IMR-90 (cell line): ENCODE measurements around the gene SLC44A1. TPM values are rescaled to one million over a fixed set of nuclear protein-coding genes. Genes with fewer than 3 reads are reported as not detected.

Experiments
- ATAC-seq: fragments of 200-7000 bp; cut with Tn5 transposase; 2 replicates; pipeline ENCODE4 v1.9.1; 2020; ENCODE audit warnings: low read depth, mild to moderate bottlenecking, moderate library complexity
- BruUV-seq: library from RNA; stranded (reverse); fragments of 400-500 nt; replicated peaks from 2 replicates; lab custom pipeline; 2021; lab: Mats Ljungman, UMichigan
- CTCF ChIA-PET: fragments of 300-600 bp; formaldehyde crosslinking; extraction: SDS; loops from one replicate; lab custom pipeline; 2021; ENCODE audit warnings: antibody characterized with exemption; lab: Yijun Ruan, JAX
- POLR2A ChIA-PET: fragments of 300-600 bp; sonication (Branson Sonifier 250); formaldehyde crosslinking; loops from one replicate; lab custom pipeline; 2022; ENCODE audit warnings: antibody characterized with exemption; ENCODE audit not compliant: unreplicated experiment; lab: Charles Lee
- DNase-seq: peaks from one replicate; pipeline ENCODE4 v3.0.0; 2013
- H2AFZ ChIP-seq: replicated peaks from 2 replicates; pipeline ENCODE3; 2013; ENCODE audit warnings: low read length, mild to moderate bottlenecking; ENCODE audit not compliant: poor library complexity
- H2AK5ac ChIP-seq: 2 replicates; pipeline ENCODE4 v1.6.1; 2013; ENCODE audit warnings: low read depth, low read length, inconsistent platforms
- H2AK9ac ChIP-seq: replicated peaks from 2 replicates; pipeline ENCODE3; 2013; ENCODE audit warnings: mild to moderate bottlenecking, low read depth, low read length, moderate library complexity; ENCODE audit not compliant: poor library complexity
- H2BK120ac ChIP-seq: 2 replicates; pipeline ENCODE4 v1.6.1; 2013; ENCODE audit warnings: low read depth, low read length, inconsistent platforms
- H2BK15ac ChIP-seq: 3 replicates; pipeline ENCODE4 v1.6.1; 2013; ENCODE audit warnings: low read depth, low read length, inconsistent platforms
- H2BK20ac ChIP-seq: 2 replicates; pipeline ENCODE4 v1.6.1; 2013; ENCODE audit warnings: low read depth, mild to moderate bottlenecking, inconsistent platforms, low read length, moderate library complexity
- H2BK5ac ChIP-seq: 2 replicates; pipeline ENCODE4 v1.6.1; 2013; ENCODE audit warnings: mild to moderate bottlenecking, low read depth, low read length, inconsistent platforms; ENCODE audit not compliant: poor library complexity, severe bottlenecking
- H3K14ac ChIP-seq: replicated peaks from 2 replicates; pipeline ENCODE4 v1.6.1; 2013; ENCODE audit warnings: low read depth, low read length, inconsistent platforms
- H3K18ac ChIP-seq: 2 replicates; pipeline ENCODE4 v1.6.1; 2013; ENCODE audit warnings: low read depth, low read length, control low read depth
- H3K23ac ChIP-seq: 2 replicates; pipeline ENCODE4 v1.6.1; 2013; ENCODE audit warnings: low read depth, low read length, inconsistent platforms
- H3K27ac ChIP-seq: 2 replicates; pipeline ENCODE4 v1.5.1; 2013; ENCODE audit warnings: mild to moderate bottlenecking, control low read depth, low read length; ENCODE audit not compliant: insufficient read depth
- H3K27me3 ChIP-seq: 2 replicates; pipeline ENCODE4 v1.6.1; 2013; ENCODE audit warnings: low read length; ENCODE audit not compliant: control insufficient read depth, insufficient read depth
- H3K36me3 ChIP-seq: 2 replicates; pipeline ENCODE4 v1.6.1; 2013; ENCODE audit warnings: low read length, mixed read lengths; ENCODE audit not compliant: control insufficient read depth, insufficient read depth
- H3K4ac ChIP-seq: 2 replicates; pipeline ENCODE4 v1.6.1; 2013; ENCODE audit warnings: low read depth, low read length, inconsistent platforms
- H3K4me1 ChIP-seq: 2 replicates; pipeline ENCODE4 v1.6.1; 2013; ENCODE audit warnings: low read length, mixed read lengths; ENCODE audit not compliant: control insufficient read depth, insufficient read depth
- H3K4me2 ChIP-seq: 2 replicates; pipeline ENCODE4 v1.6.1; 2013; ENCODE audit warnings: low read depth, mild to moderate bottlenecking, control low read depth, low read length, moderate library complexity
- H3K4me3 ChIP-seq: 2 replicates; pipeline ENCODE4 v1.5.1; 2013; ENCODE audit warnings: low read depth, mild to moderate bottlenecking, control low read depth, low read length, moderate library complexity; ENCODE audit not compliant: insufficient read depth
- H3K56ac ChIP-seq: 2 replicates; pipeline ENCODE4 v1.6.1; 2013; ENCODE audit warnings: low read length, inconsistent platforms; ENCODE audit not compliant: insufficient read depth; ENCODE audit errors: extremely low read depth
- H3K79me1 ChIP-seq, 2 experiments: 2 replicates each; pipeline ENCODE4 v1.6.1; 2013; ENCODE audit warnings: low read length in 2 of 2, inconsistent platforms in 1 of 2, low read depth in 1 of 2
- H3K9ac ChIP-seq: 2 replicates; pipeline ENCODE4 v1.6.1; 2013; ENCODE audit warnings: low read depth, low read length, control low read depth
- H3K9me1 ChIP-seq: 2 replicates; pipeline ENCODE4 v1.6.1; 2013; ENCODE audit warnings: low read length, inconsistent platforms; ENCODE audit not compliant: insufficient read depth
- H3K9me3 ChIP-seq: 2 replicates; pipeline ENCODE4 v1.6.1; 2013; ENCODE audit warnings: low read length; ENCODE audit not compliant: control insufficient read depth, insufficient read depth
- H4K20me1 ChIP-seq: 2 replicates; pipeline ENCODE4 v1.6.1; 2013; ENCODE audit warnings: low read length, inconsistent platforms; ENCODE audit not compliant: insufficient read depth
- H4K5ac ChIP-seq: 2 replicates; pipeline ENCODE4 v1.6.1; 2013; ENCODE audit warnings: mild to moderate bottlenecking, low read depth, low read length, control low read depth
- H4K8ac ChIP-seq, 2 experiments: 2 replicates each; pipeline ENCODE4 v1.6.1; 2013; ENCODE audit warnings: low read depth in 2 of 2, low read length in 2 of 2, control low read depth in 1 of 2, inconsistent platforms in 1 of 2
- H4K91ac ChIP-seq: 2 replicates; pipeline ENCODE4 v1.6.1; 2013; ENCODE audit warnings: low read depth, low read length, inconsistent platforms; ENCODE audit not compliant: insufficient read depth
- CHD1 ChIP-seq: IDR thresholded peaks from 2 replicates; pipeline ENCODE4 v1.6.1; 2012; ENCODE audit warnings: low read depth, low read length, improper control_type of control experiment
- ELK1 ChIP-seq: fragments of 150-350 bp; IDR thresholded peaks from 2 replicates; pipeline ENCODE4 v1.6.1; 2016; ENCODE audit warnings: low read depth, mild to moderate bottlenecking, low read length, moderate library complexity, borderline replicate concordance
- MXI1 ChIP-seq: IDR thresholded peaks from 2 replicates; pipeline ENCODE4 v1.6.1; 2012; ENCODE audit warnings: low read depth, mild to moderate bottlenecking, low read length, moderate library complexity, borderline replicate concordance
- RAD21 ChIP-seq: IDR thresholded peaks from 2 replicates; pipeline ENCODE4 v1.6.1; 2012; ENCODE audit warnings: low read length, improper control_type of control experiment
- WGBS, 2 experiments: methylation state at CpG; one replicate each; pipeline versions ENCODE4 v1.1.5 to v1.1.7; 2013; ENCODE audit warnings: missing lambda C conversion rate in 2 of 2; ENCODE audit not compliant: insufficient read length in 1 of 2; ENCODE audit errors: extremely low coverage in 2 of 2; 5-methylcytosine and 5-hydroxymethylcytosine counted together
- dilution Hi-C: fragments of 300-500 bp; cut with HindIII; formaldehyde crosslinking; loops from one replicate; pipeline ENCODE4 v1.14.3; 2018; ENCODE audit warnings: low sequenced_read_pairs; ENCODE audit not compliant: unreplicated experiment
- in situ Hi-C: fragments of 300-500 bp; cut with MboI; formaldehyde crosslinking; loops from 3 replicates; pipeline ENCODE4 v1.14.3; 2019; ENCODE audit warnings: low sequenced_read_pairs, inconsistent platforms, mixed read lengths
- intact Hi-C: fragments of 100-400 bp; cut with micrococcal nuclease; formaldehyde crosslinking; loops from 2 replicates; pipeline ENCODE4 v1.10.0; 2022
- polyA plus RNA-seq, 3 experiments: library from polyadenylated mRNA; depleted of rRNA; stranded (reverse); fragments of >200 nt; gene quantifications; 2 replicates each; pipeline ENCODE4 v1.2.3, GENCODE V29; 2012; ENCODE audit warnings: low replicate concordance in 1 of 3
- total RNA-seq: library from RNA; depleted of rRNA; stranded (reverse); fragments of >200 nt; gene quantifications from 2 replicates; pipeline ENCODE4 v1.2.3, GENCODE V29; 2012

The SLC44A1 gene
- total and polyA plus RNA-seq, 2 of the 4 experiments (the other 2 are of a cell fraction) = 5.2 to 21.7 TPM

DNA sequence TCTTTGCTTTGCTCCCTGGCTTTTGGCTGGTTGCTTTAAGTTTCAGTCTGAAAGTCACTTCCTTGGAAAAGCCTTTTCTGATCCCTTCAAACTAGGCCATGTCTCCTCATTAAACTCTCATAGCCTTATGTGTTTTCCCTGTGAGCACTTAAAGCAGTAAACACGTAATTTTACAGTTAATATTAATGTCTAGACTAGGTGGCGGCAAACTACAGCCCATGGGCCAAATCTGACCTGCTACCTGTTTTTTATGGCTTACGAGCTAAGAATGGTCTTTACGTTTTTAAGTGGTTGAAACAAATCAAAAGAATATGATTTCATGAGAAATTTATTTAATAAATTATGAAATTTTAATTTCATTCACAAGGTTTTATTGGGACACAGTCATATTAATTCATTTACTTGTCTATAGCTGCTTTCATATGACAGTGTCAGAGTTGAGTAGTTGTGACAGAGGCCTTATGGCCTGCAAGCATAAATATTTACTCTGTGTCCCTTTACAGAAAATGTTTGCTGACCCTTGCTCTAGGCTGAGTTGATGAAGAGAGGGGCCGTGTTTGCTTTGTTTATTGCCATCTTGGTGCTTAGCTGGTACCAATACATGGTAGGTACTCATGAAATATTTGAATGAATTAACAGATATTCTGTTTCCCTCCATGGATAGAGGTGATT, 7.4 kb downstream of the SLC44A1 start:
- no peak overlapping the region for H2BK5ac ChIP-seq
- H3K23ac ChIP-seq = no peak overlapping the region
- no peak overlapping the region for H3K56ac ChIP-seq
- H4K8ac ChIP-seq = no peak overlapping the region
- TF ChIP-seq CHD1 (no peak), MXI1 (no peak), RAD21 (no peak), ELK1 (no peak)
- no peak overlapping the region for H4K91ac ChIP-seq
- no peak for DNase-seq
- no peaks in the 10 kb centered on the region for H4K20me1 ChIP-seq
- no peaks in the 10 kb centered on the region for H3K9me1 ChIP-seq
- peaks cover 12 to 13% of the 10 kb centered on the region in 2 experiments for H3K79me1 ChIP-seq
- H3K4ac ChIP-seq = no peak overlapping the region
- H4K5ac ChIP-seq = no peak overlapping the region
- H2BK20ac ChIP-seq = no peak overlapping the region
- no CpG with 5 or more reads among the region's 5 CpGs for WGBS, 2 experiments
- no peak overlapping the region for H2AK5ac ChIP-seq
- no peak overlapping the region for H3K4me2 ChIP-seq
- no peak overlapping the region for H3K18ac ChIP-seq
- H3K27ac ChIP-seq = no peak overlapping the region
- no peak for ATAC-seq
- H2AK9ac ChIP-seq = no peak overlapping the region
- H2AFZ ChIP-seq = no peak overlapping the region
- no peaks in the 10 kb centered on the region for H3K36me3 ChIP-seq
- POLR2A ChIA-PET = no interaction called here
- no peak overlapping the region for H3K4me3 ChIP-seq
- H3K4me1 ChIP-seq = 0 out of 2 replicates have a peak, but pooled peaks cover 1% of the 10 kb centered on the region
- BruUV-seq = no TSS peak
- H3K14ac ChIP-seq = no peak overlapping the region
- CTCF ChIA-PET = no interaction called here
- intact Hi-C loops = no loop called here
- H3K9me3 ChIP-seq = no peaks in the 10 kb centered on the region
- dilution Hi-C loops = no loop called here
- no peak overlapping the region for H3K9ac ChIP-seq
- H3K27me3 ChIP-seq = no peaks in the 10 kb centered on the region
- no peak overlapping the region for H2BK120ac ChIP-seq
- no peak overlapping the region for H2BK15ac ChIP-seq
- in situ Hi-C loops = no loop called here
